ENCODE measurements around the gene ST8SIA4.

The ST8SIA4 gene

GRCh38 chr5:100903039-100903887, at the start of gene ST8SIA4:
TSS of gene ST8SIA4 (minus strand) at chr5:100903282. CDS start at chr5:100902955, 327 bp downstream.
- no peak for DNase-seq (ENCODE audit: low spot score)
- FAIRE-seq, result no peak

GRCh38 chr5:100950985-100951384, 47.9 kb upstream of the ST8SIA4 start:
- no peak for DNase-seq (ENCODE audit: low spot score)
- no peak for FAIRE-seq

GRCh38 chr5:100913298-100913697, 10.2 kb upstream of the ST8SIA4 start:
- no peak for DNase-seq (ENCODE audit: low spot score)
- FAIRE-seq, result no peak

GRCh38 chr5:100909034-100909433, 6.0 kb upstream of the ST8SIA4 start:
- FAIRE-seq (no peak), DNase-seq (ENCODE audit: low spot score) (no peak)

GRCh38 chr5:100905259-100905914, 2.3 kb upstream of the ST8SIA4 start:
- FAIRE-seq, result no peak

GRCh38 chr5:100904259-100904861, 1.3 kb upstream of the ST8SIA4 start:
- FAIRE-seq, result no peak

More at GRCh38 chr5:100905259-100905914, 2.3 kb upstream of the ST8SIA4 start:
- DNase-seq (ENCODE audit: low spot score), result no peak

GRCh38 chr5:100902440-100903038, 543 bp downstream of the ST8SIA4 start:
- DNase-seq (ENCODE audit: low spot score) (no peak), FAIRE-seq (no peak)

More at GRCh38 chr5:100904259-100904861, 1.3 kb upstream of the ST8SIA4 start:
- DNase-seq (ENCODE audit: low spot score), result no peak

- no peak for FAIRE-seq
Observed at GRCh38 chr5:100901821-100902341, 1.2 kb downstream of the ST8SIA4 start.

GRCh38 chr5:100900796-100901781, 2.0 kb downstream of the ST8SIA4 start:
- FAIRE-seq, result no peak

More at GRCh38 chr5:100901821-100902341, 1.2 kb downstream of the ST8SIA4 start:
- DNase-seq (ENCODE audit: low spot score), result no peak

GRCh38 chr5:100900142-100900795, 2.8 kb downstream of the ST8SIA4 start:
- FAIRE-seq (no peak), DNase-seq (ENCODE audit: low spot score) (no peak)

More at GRCh38 chr5:100900796-100901781, 2.0 kb downstream of the ST8SIA4 start:
- DNase-seq (ENCODE audit: low spot score), result no peak

GRCh38 chr5:100899675-100900074, 3.4 kb downstream of the ST8SIA4 start:
- no peak for FAIRE-seq

GRCh38 chr5:100898504-100899346, 4.4 kb downstream of the ST8SIA4 start:
- FAIRE-seq (no peak), DNase-seq (ENCODE audit: low spot score) (no peak)

More at GRCh38 chr5:100899675-100900074, 3.4 kb downstream of the ST8SIA4 start:
- no peak for DNase-seq (ENCODE audit: low spot score)

GRCh38 chr5:100896054-100896453, 7.0 kb downstream of the ST8SIA4 start:
- no peak for FAIRE-seq
- no peak for DNase-seq (ENCODE audit: low spot score)

- DNase-seq (ENCODE audit: low spot score) (no peak), FAIRE-seq (no peak)
Observed at GRCh38 chr5:100890461-100891008, 12.5 kb downstream of the ST8SIA4 start.

GRCh38 chr5:100889896-100890295, 13.2 kb downstream of the ST8SIA4 start:
- FAIRE-seq, result no peak
- DNase-seq (ENCODE audit: low spot score), result no peak

- DNase-seq (ENCODE audit: low spot score) (no peak), FAIRE-seq (no peak)
Observed at GRCh38 chr5:100889165-100889743, 13.8 kb downstream of the ST8SIA4 start.

- FAIRE-seq, result no peak
- no peak for DNase-seq (ENCODE audit: low spot score)
Observed at GRCh38 chr5:100877274-100877673, 25.8 kb downstream of the ST8SIA4 start.

Measured in RCC 7860 (cell line).